NCI-H187 treated with DMSO at 0.1 percent for 48 hours (cell line): ENCODE data around the gene RP2.

Experiments used
- DNase-seq: peaks from one replicate; lab custom pipeline; 2025; lab: John Stamatoyannopoulos, UW

The RP2 gene

DNA sequence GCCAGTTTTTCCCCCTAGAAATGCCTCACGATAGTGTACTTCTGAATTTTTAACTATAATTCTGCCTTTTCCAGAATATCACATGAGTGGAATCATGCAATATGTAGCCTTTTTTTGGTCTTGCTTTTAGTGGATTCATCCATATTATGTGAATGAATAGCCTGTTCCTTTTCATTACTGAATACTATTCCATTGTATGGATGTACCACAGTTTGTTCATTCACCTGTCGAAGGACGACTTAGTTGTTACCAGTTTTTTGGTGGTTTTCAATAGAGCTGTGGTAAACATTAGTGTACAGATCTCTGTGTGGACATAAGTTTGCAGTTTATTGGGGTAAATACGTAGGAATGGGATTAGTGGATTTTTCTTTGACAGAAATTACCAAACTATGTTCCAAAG lies 83.4 kb downstream of the RP2 start:
- no peak for DNase-seq

DNA sequence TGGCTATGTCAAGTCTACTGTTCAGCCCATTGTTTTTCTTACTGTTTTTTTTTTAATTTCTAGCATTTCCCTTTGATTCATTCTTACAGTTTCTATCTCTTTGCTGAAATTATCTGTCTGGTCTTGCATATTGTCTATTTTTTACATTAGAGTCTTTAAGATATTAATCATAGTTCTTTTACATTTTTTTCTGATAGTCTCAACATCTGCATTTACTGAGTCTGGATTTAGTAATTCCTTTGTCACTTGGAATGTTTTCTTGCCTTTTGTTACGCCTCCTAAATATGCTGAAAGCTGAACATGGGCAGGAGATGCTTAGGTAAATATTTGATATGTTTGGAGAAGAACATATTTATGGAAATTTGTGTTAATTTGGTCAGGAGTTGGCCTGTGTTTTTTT lies 85.8 kb downstream of the RP2 start:
- no peak for DNase-seq

DNA sequence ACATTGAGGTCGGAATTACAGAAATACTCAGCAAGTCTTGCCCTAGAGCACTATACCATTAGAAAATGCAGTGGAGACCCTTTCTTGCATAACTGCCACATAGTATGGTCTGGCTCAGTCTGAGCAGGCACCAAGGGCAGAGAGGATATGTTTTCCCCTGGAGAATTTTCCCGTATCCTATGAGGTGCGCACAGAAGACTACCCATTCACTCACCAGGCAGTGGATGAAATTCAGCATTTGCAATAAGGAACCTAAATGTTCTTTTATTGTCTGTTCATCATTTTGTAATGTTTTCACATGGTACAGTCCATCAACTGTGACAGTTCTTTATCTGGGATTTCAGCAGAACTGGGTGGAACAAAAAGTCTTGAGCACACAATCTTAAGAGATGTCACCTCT lies 90.9 kb downstream of the RP2 start:
- DNase-seq, result no peak

DNA sequence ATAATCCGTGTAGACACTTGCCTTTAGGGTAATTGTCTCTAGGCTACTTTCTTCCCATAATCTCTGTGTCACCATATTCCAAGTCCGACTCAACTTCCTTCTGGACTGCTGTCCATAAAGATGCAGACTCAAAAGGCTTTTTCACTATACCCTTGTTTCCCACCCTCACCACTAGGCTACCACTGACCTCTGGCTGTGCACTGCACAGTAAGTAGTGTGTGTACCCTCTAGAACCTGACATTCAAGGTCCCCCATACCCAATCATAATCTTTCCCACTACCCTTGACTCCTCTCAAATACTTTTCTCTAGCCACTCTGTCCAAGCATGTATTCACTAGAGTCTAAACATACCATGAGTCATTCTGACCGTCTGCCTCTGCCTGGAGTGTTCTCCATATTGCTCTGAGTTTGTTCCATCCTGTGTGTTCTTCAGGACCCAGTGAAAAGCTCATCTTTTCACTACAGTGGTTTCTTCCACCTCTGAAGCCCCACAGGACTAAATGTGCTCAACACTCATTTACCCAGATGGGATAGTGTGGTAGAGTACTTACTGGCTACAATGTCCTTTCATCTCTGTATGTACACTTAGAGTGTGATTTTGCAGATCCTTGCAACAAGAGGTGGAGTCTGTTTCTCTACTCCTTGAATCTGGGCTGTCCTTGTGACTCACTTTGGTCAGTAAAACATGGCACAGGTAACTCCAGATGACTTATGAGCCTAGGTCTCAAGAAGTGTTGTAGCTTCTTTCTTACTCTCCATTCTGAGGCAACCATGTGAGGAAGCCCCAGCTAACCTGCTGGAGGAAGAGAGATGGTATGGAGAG lies 92.8 kb downstream of the RP2 start:
- DNase-seq, result no peak
